IMR-90 (cell line): ENCODE measurements around the gene KIF9. TPM values are rescaled to one million over a fixed set of nuclear protein-coding genes. Genes with fewer than 3 reads are reported as not detected.

Experiments used
- ATAC-seq: fragments of 200-7000 bp; cut with Tn5 transposase; 2 replicates; pipeline ENCODE4 v1.9.1; 2020; ENCODE audit warnings: low read depth, mild to moderate bottlenecking, moderate library complexity
- BruUV-seq: library from RNA; stranded (reverse); fragments of 400-500 nt; replicated peaks from 2 replicates; lab custom pipeline; 2021; lab: Mats Ljungman, UMichigan
- CTCF ChIA-PET: fragments of 300-600 bp; formaldehyde crosslinking; extraction: SDS; loops from one replicate; lab custom pipeline; 2021; ENCODE audit warnings: antibody characterized with exemption; lab: Yijun Ruan, JAX
- POLR2A ChIA-PET: fragments of 300-600 bp; sonication (Branson Sonifier 250); formaldehyde crosslinking; loops from one replicate; lab custom pipeline; 2022; ENCODE audit warnings: antibody characterized with exemption; ENCODE audit not compliant: unreplicated experiment; lab: Charles Lee
- DNase-seq: peaks from one replicate; pipeline ENCODE4 v3.0.0; 2013
- H2AFZ ChIP-seq: replicated peaks from 2 replicates; pipeline ENCODE3; 2013; ENCODE audit warnings: low read length, mild to moderate bottlenecking; ENCODE audit not compliant: poor library complexity
- H2AK5ac ChIP-seq: 2 replicates; pipeline ENCODE4 v1.6.1; 2013; ENCODE audit warnings: low read depth, low read length, inconsistent platforms
- H2AK9ac ChIP-seq: replicated peaks from 2 replicates; pipeline ENCODE3; 2013; ENCODE audit warnings: mild to moderate bottlenecking, low read depth, low read length, moderate library complexity; ENCODE audit not compliant: poor library complexity
- H2BK120ac ChIP-seq: 2 replicates; pipeline ENCODE4 v1.6.1; 2013; ENCODE audit warnings: low read depth, low read length, inconsistent platforms
- H2BK15ac ChIP-seq: 3 replicates; pipeline ENCODE4 v1.6.1; 2013; ENCODE audit warnings: low read depth, low read length, inconsistent platforms
- H2BK20ac ChIP-seq: 2 replicates; pipeline ENCODE4 v1.6.1; 2013; ENCODE audit warnings: low read depth, mild to moderate bottlenecking, inconsistent platforms, low read length, moderate library complexity
- H2BK5ac ChIP-seq: 2 replicates; pipeline ENCODE4 v1.6.1; 2013; ENCODE audit warnings: mild to moderate bottlenecking, low read depth, low read length, inconsistent platforms; ENCODE audit not compliant: poor library complexity, severe bottlenecking
- H3K14ac ChIP-seq: replicated peaks from 2 replicates; pipeline ENCODE4 v1.6.1; 2013; ENCODE audit warnings: low read depth, low read length, inconsistent platforms
- H3K18ac ChIP-seq: 2 replicates; pipeline ENCODE4 v1.6.1; 2013; ENCODE audit warnings: low read depth, low read length, control low read depth
- H3K23ac ChIP-seq: 2 replicates; pipeline ENCODE4 v1.6.1; 2013; ENCODE audit warnings: low read depth, low read length, inconsistent platforms
- H3K27ac ChIP-seq: 2 replicates; pipeline ENCODE4 v1.5.1; 2013; ENCODE audit warnings: mild to moderate bottlenecking, control low read depth, low read length; ENCODE audit not compliant: insufficient read depth
- H3K27me3 ChIP-seq: 2 replicates; pipeline ENCODE4 v1.6.1; 2013; ENCODE audit warnings: low read length; ENCODE audit not compliant: control insufficient read depth, insufficient read depth
- H3K36me3 ChIP-seq: 2 replicates; pipeline ENCODE4 v1.6.1; 2013; ENCODE audit warnings: low read length, mixed read lengths; ENCODE audit not compliant: control insufficient read depth, insufficient read depth
- H3K4ac ChIP-seq: 2 replicates; pipeline ENCODE4 v1.6.1; 2013; ENCODE audit warnings: low read depth, low read length, inconsistent platforms
- H3K4me1 ChIP-seq: 2 replicates; pipeline ENCODE4 v1.6.1; 2013; ENCODE audit warnings: low read length, mixed read lengths; ENCODE audit not compliant: control insufficient read depth, insufficient read depth
- H3K4me2 ChIP-seq: 2 replicates; pipeline ENCODE4 v1.6.1; 2013; ENCODE audit warnings: low read depth, mild to moderate bottlenecking, control low read depth, low read length, moderate library complexity
- H3K4me3 ChIP-seq: 2 replicates; pipeline ENCODE4 v1.5.1; 2013; ENCODE audit warnings: low read depth, mild to moderate bottlenecking, control low read depth, low read length, moderate library complexity; ENCODE audit not compliant: insufficient read depth
- H3K56ac ChIP-seq: 2 replicates; pipeline ENCODE4 v1.6.1; 2013; ENCODE audit warnings: low read length, inconsistent platforms; ENCODE audit not compliant: insufficient read depth; ENCODE audit errors: extremely low read depth
- H3K79me1 ChIP-seq, 2 experiments: 2 replicates each; pipeline ENCODE4 v1.6.1; 2013; ENCODE audit warnings: low read length in 2 of 2, inconsistent platforms in 1 of 2, low read depth in 1 of 2
- H3K9ac ChIP-seq: 2 replicates; pipeline ENCODE4 v1.6.1; 2013; ENCODE audit warnings: low read depth, low read length, control low read depth
- H3K9me1 ChIP-seq: 2 replicates; pipeline ENCODE4 v1.6.1; 2013; ENCODE audit warnings: low read length, inconsistent platforms; ENCODE audit not compliant: insufficient read depth
- H3K9me3 ChIP-seq: 2 replicates; pipeline ENCODE4 v1.6.1; 2013; ENCODE audit warnings: low read length; ENCODE audit not compliant: control insufficient read depth, insufficient read depth
- H4K20me1 ChIP-seq: 2 replicates; pipeline ENCODE4 v1.6.1; 2013; ENCODE audit warnings: low read length, inconsistent platforms; ENCODE audit not compliant: insufficient read depth
- H4K5ac ChIP-seq: 2 replicates; pipeline ENCODE4 v1.6.1; 2013; ENCODE audit warnings: mild to moderate bottlenecking, low read depth, low read length, control low read depth
- H4K8ac ChIP-seq, 2 experiments: 2 replicates each; pipeline ENCODE4 v1.6.1; 2013; ENCODE audit warnings: low read depth in 2 of 2, low read length in 2 of 2, control low read depth in 1 of 2, inconsistent platforms in 1 of 2
- H4K91ac ChIP-seq: 2 replicates; pipeline ENCODE4 v1.6.1; 2013; ENCODE audit warnings: low read depth, low read length, inconsistent platforms; ENCODE audit not compliant: insufficient read depth
- ELK1 ChIP-seq: fragments of 150-350 bp; IDR thresholded peaks from 2 replicates; pipeline ENCODE4 v1.6.1; 2016; ENCODE audit warnings: low read depth, mild to moderate bottlenecking, low read length, moderate library complexity, borderline replicate concordance
- whole genome bisulfite sequencing, 2 experiments: methylation state at CpG; one replicate each; pipeline versions ENCODE4 v1.1.5 to v1.1.7; 2013; ENCODE audit warnings: missing lambda C conversion rate in 2 of 2; ENCODE audit not compliant: insufficient read length in 1 of 2; ENCODE audit errors: extremely low coverage in 2 of 2; 5-methylcytosine and 5-hydroxymethylcytosine counted together
- dilution Hi-C: fragments of 300-500 bp; cut with HindIII; formaldehyde crosslinking; loops from one replicate; pipeline ENCODE4 v1.14.3; 2018; ENCODE audit warnings: low sequenced_read_pairs; ENCODE audit not compliant: unreplicated experiment
- in situ Hi-C: fragments of 300-500 bp; cut with MboI; formaldehyde crosslinking; loops from 3 replicates; pipeline ENCODE4 v1.14.3; 2019; ENCODE audit warnings: low sequenced_read_pairs, inconsistent platforms, mixed read lengths
- intact Hi-C: fragments of 100-400 bp; cut with micrococcal nuclease; formaldehyde crosslinking; loops from 2 replicates; pipeline ENCODE4 v1.10.0; 2022
- polyA plus RNA-seq, 3 experiments: library from polyadenylated mRNA; depleted of rRNA; stranded (reverse); fragments of >200 nt; gene quantifications; 2 replicates each; pipeline ENCODE4 v1.2.3, GENCODE V29; 2012; ENCODE audit warnings: low replicate concordance in 1 of 3
- total RNA-seq: library from RNA; depleted of rRNA; stranded (reverse); fragments of >200 nt; gene quantifications from 2 replicates; pipeline ENCODE4 v1.2.3, GENCODE V29; 2012

KIF9 gene
- total and polyA plus RNA-seq, 2 of the 4 experiments (the other 2 are of a cell fraction) = 1.8 to 5.0 TPM

DNA sequence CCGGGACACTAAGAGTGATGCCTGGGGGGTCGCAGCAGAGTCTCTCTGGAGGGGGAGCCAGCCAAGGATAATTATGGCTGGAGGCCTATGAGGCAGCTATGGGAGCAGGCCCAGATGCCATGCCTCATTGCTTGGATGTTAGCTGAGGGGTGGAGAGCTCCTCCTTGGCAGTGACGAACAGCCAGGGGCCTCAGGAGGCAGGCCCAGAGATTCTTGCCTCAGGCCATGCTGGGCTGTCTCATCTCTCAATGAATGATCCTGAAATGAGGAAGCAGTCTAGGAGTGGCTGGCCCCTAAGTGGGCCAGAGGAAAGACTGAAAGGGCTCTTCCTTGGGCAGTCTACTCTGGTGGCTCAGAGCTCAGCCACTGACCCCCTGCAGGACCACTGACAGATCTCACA, 21.3 kb downstream of the KIF9 start:
- no peak overlapping the region for H2AK5ac ChIP-seq
- H2BK15ac ChIP-seq = no peak overlapping the region
- no peak for TF ChIP-seq ELK1
- H3K27me3 ChIP-seq = peaks cover 23% of the 10 kb centered on the region
- dilution Hi-C loops (no loop called here), in situ Hi-C loops (no loop called here), intact Hi-C loops (no loop called here)
- no peak overlapping the region for H3K14ac ChIP-seq
- H4K20me1 ChIP-seq = no peaks in the 10 kb centered on the region
- H3K9ac ChIP-seq = no peak overlapping the region
- no peak overlapping the region for H2AK9ac ChIP-seq
- no peak overlapping the region for H2BK5ac ChIP-seq
- peak; percentile 28 for DNase-seq
- no peak overlapping the region for H2AFZ ChIP-seq
- no peak overlapping the region for H3K27ac ChIP-seq
- POLR2A ChIA-PET = no interaction called here
- no peak overlapping the region for H2BK120ac ChIP-seq
- no peak overlapping the region for H4K5ac ChIP-seq
- H3K9me1 ChIP-seq = no peaks in the 10 kb centered on the region
- no peaks in the 10 kb centered on the region for H3K9me3 ChIP-seq
- CTCF ChIA-PET = no interaction called here
- no peak overlapping the region for H3K23ac ChIP-seq
- no peak overlapping the region for H3K56ac ChIP-seq
- no peak overlapping the region for H3K4me2 ChIP-seq
- ATAC-seq = no peak; the same call in 1 of the 2 replicates
- peaks cover 4% of the 10 kb centered on the region; the same call in 1 of the 2 replicates for H3K4me1 ChIP-seq
- no peak overlapping the region for H3K4ac ChIP-seq
- no peak overlapping the region for H3K4me3 ChIP-seq
- H2BK20ac ChIP-seq = no peak overlapping the region
- H4K91ac ChIP-seq = no peak overlapping the region
- no peak overlapping the region for H4K8ac ChIP-seq
- WGBS, 2 experiments = 71% methylated on average over 3 of the region's 3 CpGs; no CpG with 5 or more reads in 1 of the 2 experiments
- BruUV-seq = no TSS peak
- H3K36me3 ChIP-seq = no peaks in the 10 kb centered on the region
- no peak overlapping the region for H3K18ac ChIP-seq
- H3K79me1 ChIP-seq = no peaks in the 10 kb centered on the region
